IMR-90 (cell line): ENCODE results near the gene C16orf86. TPM values are rescaled to one million over a fixed set of nuclear protein-coding genes. Genes with fewer than 3 reads are reported as not detected.
"Not testable (repeated sequence)": the region's sequence is repeated elsewhere in the genome, so short reads cannot be mapped to it uniquely, and the experiment has no call there.

ENCODE experiments used
- ATAC-seq: fragments of 200-7000 bp; cut with Tn5 transposase; 2 replicates; pipeline ENCODE4 v1.9.1; 2020; ENCODE audit warnings: low read depth, mild to moderate bottlenecking, moderate library complexity
- BruUV-seq: library from RNA; stranded (reverse); fragments of 400-500 nt; replicated peaks from 2 replicates; lab custom pipeline; 2021; lab: Mats Ljungman, UMichigan
- CTCF ChIA-PET: fragments of 300-600 bp; formaldehyde crosslinking; extraction: SDS; loops from one replicate; lab custom pipeline; 2021; ENCODE audit warnings: antibody characterized with exemption; lab: Yijun Ruan, JAX
- POLR2A ChIA-PET: fragments of 300-600 bp; sonication (Branson Sonifier 250); formaldehyde crosslinking; loops from one replicate; lab custom pipeline; 2022; ENCODE audit warnings: antibody characterized with exemption; ENCODE audit not compliant: unreplicated experiment; lab: Charles Lee
- DNase-seq: peaks from one replicate; pipeline ENCODE4 v3.0.0; 2013
- H2AFZ ChIP-seq: replicated peaks from 2 replicates; pipeline ENCODE3; 2013; ENCODE audit warnings: low read length, mild to moderate bottlenecking; ENCODE audit not compliant: poor library complexity
- H2AK5ac ChIP-seq: 2 replicates; pipeline ENCODE4 v1.6.1; 2013; ENCODE audit warnings: low read depth, low read length, inconsistent platforms
- H2AK9ac ChIP-seq: replicated peaks from 2 replicates; pipeline ENCODE3; 2013; ENCODE audit warnings: mild to moderate bottlenecking, low read depth, low read length, moderate library complexity; ENCODE audit not compliant: poor library complexity
- H2BK120ac ChIP-seq: 2 replicates; pipeline ENCODE4 v1.6.1; 2013; ENCODE audit warnings: low read depth, low read length, inconsistent platforms
- H2BK15ac ChIP-seq: 3 replicates; pipeline ENCODE4 v1.6.1; 2013; ENCODE audit warnings: low read depth, low read length, inconsistent platforms
- H2BK20ac ChIP-seq: 2 replicates; pipeline ENCODE4 v1.6.1; 2013; ENCODE audit warnings: low read depth, mild to moderate bottlenecking, inconsistent platforms, low read length, moderate library complexity
- H2BK5ac ChIP-seq: 2 replicates; pipeline ENCODE4 v1.6.1; 2013; ENCODE audit warnings: mild to moderate bottlenecking, low read depth, low read length, inconsistent platforms; ENCODE audit not compliant: poor library complexity, severe bottlenecking
- H3K14ac ChIP-seq: replicated peaks from 2 replicates; pipeline ENCODE4 v1.6.1; 2013; ENCODE audit warnings: low read depth, low read length, inconsistent platforms
- H3K18ac ChIP-seq: 2 replicates; pipeline ENCODE4 v1.6.1; 2013; ENCODE audit warnings: low read depth, low read length, control low read depth
- H3K23ac ChIP-seq: 2 replicates; pipeline ENCODE4 v1.6.1; 2013; ENCODE audit warnings: low read depth, low read length, inconsistent platforms
- H3K27ac ChIP-seq: 2 replicates; pipeline ENCODE4 v1.5.1; 2013; ENCODE audit warnings: mild to moderate bottlenecking, control low read depth, low read length; ENCODE audit not compliant: insufficient read depth
- H3K27me3 ChIP-seq: 2 replicates; pipeline ENCODE4 v1.6.1; 2013; ENCODE audit warnings: low read length; ENCODE audit not compliant: control insufficient read depth, insufficient read depth
- H3K36me3 ChIP-seq: 2 replicates; pipeline ENCODE4 v1.6.1; 2013; ENCODE audit warnings: low read length, mixed read lengths; ENCODE audit not compliant: control insufficient read depth, insufficient read depth
- H3K4ac ChIP-seq: 2 replicates; pipeline ENCODE4 v1.6.1; 2013; ENCODE audit warnings: low read depth, low read length, inconsistent platforms
- H3K4me1 ChIP-seq: 2 replicates; pipeline ENCODE4 v1.6.1; 2013; ENCODE audit warnings: low read length, mixed read lengths; ENCODE audit not compliant: control insufficient read depth, insufficient read depth
- H3K4me2 ChIP-seq: 2 replicates; pipeline ENCODE4 v1.6.1; 2013; ENCODE audit warnings: low read depth, mild to moderate bottlenecking, control low read depth, low read length, moderate library complexity
- H3K4me3 ChIP-seq: 2 replicates; pipeline ENCODE4 v1.5.1; 2013; ENCODE audit warnings: low read depth, mild to moderate bottlenecking, control low read depth, low read length, moderate library complexity; ENCODE audit not compliant: insufficient read depth
- H3K56ac ChIP-seq: 2 replicates; pipeline ENCODE4 v1.6.1; 2013; ENCODE audit warnings: low read length, inconsistent platforms; ENCODE audit not compliant: insufficient read depth; ENCODE audit errors: extremely low read depth
- H3K79me1 ChIP-seq, 2 experiments: 2 replicates each; pipeline ENCODE4 v1.6.1; 2013; ENCODE audit warnings: low read length in 2 of 2, inconsistent platforms in 1 of 2, low read depth in 1 of 2
- H3K9ac ChIP-seq: 2 replicates; pipeline ENCODE4 v1.6.1; 2013; ENCODE audit warnings: low read depth, low read length, control low read depth
- H3K9me1 ChIP-seq: 2 replicates; pipeline ENCODE4 v1.6.1; 2013; ENCODE audit warnings: low read length, inconsistent platforms; ENCODE audit not compliant: insufficient read depth
- H3K9me3 ChIP-seq: 2 replicates; pipeline ENCODE4 v1.6.1; 2013; ENCODE audit warnings: low read length; ENCODE audit not compliant: control insufficient read depth, insufficient read depth
- H4K20me1 ChIP-seq: 2 replicates; pipeline ENCODE4 v1.6.1; 2013; ENCODE audit warnings: low read length, inconsistent platforms; ENCODE audit not compliant: insufficient read depth
- H4K5ac ChIP-seq: 2 replicates; pipeline ENCODE4 v1.6.1; 2013; ENCODE audit warnings: mild to moderate bottlenecking, low read depth, low read length, control low read depth
- H4K8ac ChIP-seq, 2 experiments: 2 replicates each; pipeline ENCODE4 v1.6.1; 2013; ENCODE audit warnings: low read depth in 2 of 2, low read length in 2 of 2, control low read depth in 1 of 2, inconsistent platforms in 1 of 2
- H4K91ac ChIP-seq: 2 replicates; pipeline ENCODE4 v1.6.1; 2013; ENCODE audit warnings: low read depth, low read length, inconsistent platforms; ENCODE audit not compliant: insufficient read depth
- CEBPB ChIP-seq: IDR thresholded peaks from 2 replicates; pipeline ENCODE4 v1.6.1; 2012; ENCODE audit warnings: low read depth, low read length, improper control_type of control experiment
- WGBS, 2 experiments: methylation state at CpG; one replicate each; pipeline versions ENCODE4 v1.1.5 to v1.1.7; 2013; ENCODE audit warnings: missing lambda C conversion rate in 2 of 2; ENCODE audit not compliant: insufficient read length in 1 of 2; ENCODE audit errors: extremely low coverage in 2 of 2; 5-methylcytosine and 5-hydroxymethylcytosine counted together
- dilution Hi-C: fragments of 300-500 bp; cut with HindIII; formaldehyde crosslinking; loops from one replicate; pipeline ENCODE4 v1.14.3; 2018; ENCODE audit warnings: low sequenced_read_pairs; ENCODE audit not compliant: unreplicated experiment
- in situ Hi-C: fragments of 300-500 bp; cut with MboI; formaldehyde crosslinking; loops from 3 replicates; pipeline ENCODE4 v1.14.3; 2019; ENCODE audit warnings: low sequenced_read_pairs, inconsistent platforms, mixed read lengths
- intact Hi-C: fragments of 100-400 bp; cut with micrococcal nuclease; formaldehyde crosslinking; loops from 2 replicates; pipeline ENCODE4 v1.10.0; 2022
- polyA plus RNA-seq, 3 experiments: library from polyadenylated mRNA; depleted of rRNA; stranded (reverse); fragments of >200 nt; gene quantifications; 2 replicates each; pipeline ENCODE4 v1.2.3, GENCODE V29; 2012; ENCODE audit warnings: low replicate concordance in 1 of 3
- total RNA-seq: library from RNA; depleted of rRNA; stranded (reverse); fragments of >200 nt; gene quantifications from 2 replicates; pipeline ENCODE4 v1.2.3, GENCODE V29; 2012

C16orf86 gene
- total and polyA plus RNA-seq, 2 of the 4 experiments (the other 2 are of a cell fraction) = 0.54 to 0.70 TPM

- H3K9me3 ChIP-seq, H3K4me1 ChIP-seq, H3K56ac ChIP-seq, H2AK9ac ChIP-seq, H3K14ac ChIP-seq, H4K8ac ChIP-seq, H4K91ac ChIP-seq, H3K27me3 ChIP-seq, POLR2A ChIA-PET, H2BK5ac ChIP-seq, H3K4ac ChIP-seq, H3K9ac ChIP-seq, H2BK20ac ChIP-seq, intact Hi-C loops, H2BK15ac ChIP-seq, in situ Hi-C loops, H3K18ac ChIP-seq, H3K27ac ChIP-seq, H2AFZ ChIP-seq, H2BK120ac ChIP-seq, H3K9me1 ChIP-seq, ATAC-seq, BruUV-seq, H3K36me3 ChIP-seq, DNase-seq, H3K23ac ChIP-seq, H2AK5ac ChIP-seq, H3K4me3 ChIP-seq, H4K5ac ChIP-seq, dilution Hi-C loops, H3K4me2 ChIP-seq, H4K20me1 ChIP-seq: not testable (repeated sequence)
- CTCF ChIA-PET = interaction anchor here (0.7 kb wide), 1 partner anchor 340 kb away, joined by 3 read pairs; no protein-coding TSS in a partner anchor
- H3K79me1 ChIP-seq = peaks cover 16 to 49% of the 10 kb centered on the region in 2 experiments
- TF ChIP-seq CEBPB = peak; percentile 54
- 96% methylated on average over 4 of the region's 8 CpGs; no CpG with 5 or more reads in 1 of the 2 experiments for WGBS, 2 experiments
Observed at GRCh38 chr16:67693517-67694285, 27.1 kb downstream of the C16orf86 start.
